Measurements from ENCODE around the gene NID2. TPM values are rescaled to one million over a fixed set of nuclear protein-coding genes. Genes with fewer than 3 reads are reported as not detected.
A peak's percentile ranks its signal among the peaks of the same experiment; 100 is the strongest.

The NID2 gene
- total RNA-seq, 2 experiments from 2014 or later: 0.30 to 0.33 TPM

GRCh38 chr14:51963286-51963685 lies 105.6 kb downstream of the NID2 start:
- no peak for DNase-seq
- peaks cover 53% of the 10 kb centered on the region for H3K36me3 Mint-ChIP-seq (ENCODE audit: low read depth)
- peaks cover 32% of the 10 kb centered on the region for H3K4me1 Mint-ChIP-seq
- no peak overlapping the region for H3K27ac Mint-ChIP-seq
- no peaks in the 10 kb centered on the region for H3K27me3 Mint-ChIP-seq
- H3K9me3 Mint-ChIP-seq: peaks cover 19% of the 10 kb centered on the region
- POLR2A ChIA-PET: interaction anchor here (0.5 kb wide), 1 partner anchor 215 kb away, joined by 3 read pairs; no protein-coding TSS in a partner anchor
- CTCF ChIA-PET: no interaction called here
- no peak overlapping the region for H3K4me3 Mint-ChIP-seq

- peaks cover 32% of the 10 kb centered on the region for H3K4me1 Mint-ChIP-seq
- ChIA-PET CTCF (interaction anchor here (1.0 kb wide), 1 partner anchor 26 kb away, joined by 3 read pairs; no protein-coding TSS in a partner anchor), POLR2A (interaction anchor here (0.5 kb wide), 1 partner anchor 215 kb away, joined by 3 read pairs; no protein-coding TSS in a partner anchor)
- H3K27ac Mint-ChIP-seq: peak overlapping the region; percentile 10
- H3K9me3 Mint-ChIP-seq: peaks cover 23% of the 10 kb centered on the region
- no peak for DNase-seq
- peaks cover 59% of the 10 kb centered on the region for H3K36me3 Mint-ChIP-seq (ENCODE audit: low read depth)
- no peak overlapping the region for H3K4me3 Mint-ChIP-seq
- H3K27me3 Mint-ChIP-seq: no peaks in the 10 kb centered on the region
Observed at GRCh38 chr14:51962711-51963110, 106.1 kb downstream of the NID2 start.

GRCh38 chr14:51960866-51961265 lies 108.0 kb downstream of the NID2 start:
- peaks cover 32% of the 10 kb centered on the region for H3K4me1 Mint-ChIP-seq
- peaks cover 30% of the 10 kb centered on the region for H3K9me3 Mint-ChIP-seq
- H3K27ac Mint-ChIP-seq: no peak overlapping the region
- ChIA-PET CTCF (no interaction called here), POLR2A (no interaction called here)
- no peak for DNase-seq
- H3K4me3 Mint-ChIP-seq: no peak overlapping the region
- H3K27me3 Mint-ChIP-seq: no peaks in the 10 kb centered on the region
- peaks cover 77% of the 10 kb centered on the region for H3K36me3 Mint-ChIP-seq (ENCODE audit: low read depth)

GRCh38 chr14:51959928-51960327 lies 108.9 kb downstream of the NID2 start:
- ChIA-PET POLR2A (no interaction called here), CTCF (no interaction called here)
- DNase-seq: no peak
- Mint-ChIP-seq H3K27me3 (no peaks in the 10 kb centered on the region), H3K9me3 (peaks cover 33% of the 10 kb centered on the region), H3K27ac (no peak overlapping the region), H3K36me3 (ENCODE audit: low read depth) (peaks cover 84% of the 10 kb centered on the region), H3K4me1 (peaks cover 32% of the 10 kb centered on the region), H3K4me3 (no peak overlapping the region)

- ChIA-PET CTCF (interaction anchor here (0.9 to 1.8 kb wide), 3 partner anchors 17 to 58 kb away, joined by 3 to 6 read pairs (median 3); no protein-coding TSS in a partner anchor), POLR2A (no interaction called here)
- H3K27me3 Mint-ChIP-seq: no peaks in the 10 kb centered on the region
- H3K27ac Mint-ChIP-seq: no peak overlapping the region
- H3K4me3 Mint-ChIP-seq: no peak overlapping the region
- H3K36me3 Mint-ChIP-seq (ENCODE audit: low read depth): peaks cover 94% of the 10 kb centered on the region
- H3K9me3 Mint-ChIP-seq: peaks cover 33% of the 10 kb centered on the region
- no peak for DNase-seq
- peaks cover 24% of the 10 kb centered on the region for H3K4me1 Mint-ChIP-seq
Observed at GRCh38 chr14:51957950-51958349, 110.9 kb downstream of the NID2 start.

Other genes with a start within 250 kb of the NID2 start
- 100 to 1,000 TPM; 248 to 260 TPM for gene GNG2, start 208.4 kb downstream of the NID2 start, total RNA-seq
- 100 to 1,000 TPM; 194 to 217 TPM for gene RTRAF, start 79.5 kb downstream of the NID2 start, total RNA-seq
- under 1 TPM in 1 of 2 experiments, not detected in 1; 0.07 TPM for gene PTGDR, start 198.6 kb upstream of the NID2 start, total RNA-seq
- 10 to 100 TPM; 54.5 to 60.4 TPM for gene PTGER2, start 245.3 kb upstream of the NID2 start, total RNA-seq

Data from activated CD4-positive, alpha-beta T cell treated with anti-CD3 and anti-CD28 coated beads, Interleukin-2, amount 10 ng/mL, durations not matched to agents 7 days and 5 days (primary cell).